HG03469 (cell line): Measurements from ENCODE around the gene DNAJA3.

Experiments
- ATAC-seq: cut with Tn5 transposase; IDR thresholded peaks from one replicate; pipeline ENCODE4 v1.9.1; 2021; ENCODE audit warnings: mild to moderate bottlenecking, moderate library complexity, moderate number of reproducible peaks; ENCODE audit not compliant: unreplicated experiment

Gene DNAJA3

GRCh38 chr16:4472880-4473279 is 47.2 kb downstream of the DNAJA3 start:
- ATAC-seq, result no peak

- ATAC-seq, result peak; percentile 34
Observed at GRCh38 chr16:4474192-4474961, 48.7 kb downstream of the DNAJA3 start, which contains the start of gene NMRAL1. Gene NMRAL1 (minus strand): TSS chr16:4474625. CDS start chr16:4474132, 493 bp downstream.

GRCh38 chr16:4475880-4476788 is 50.5 kb downstream of the DNAJA3 start, which contains the start of gene HMOX2:
Gene HMOX2 (plus strand): TSS chr16:4476398. CDS start chr16:4505525, 29,127 bp downstream.
- ATAC-seq, result peak; percentile 71

GRCh38 chr16:4477966-4478365 is 52.3 kb downstream of the DNAJA3 start:
- no peak for ATAC-seq

- no peak for ATAC-seq
Observed at GRCh38 chr16:4481526-4481925, 55.9 kb downstream of the DNAJA3 start.

GRCh38 chr16:4481963-4482362 is 56.3 kb downstream of the DNAJA3 start:
- no peak for ATAC-seq

GRCh38 chr16:4486126-4486893 is 60.6 kb downstream of the DNAJA3 start:
- ATAC-seq, result no peak

- ATAC-seq, result no peak
Observed at GRCh38 chr16:4487955-4488498, 62.4 kb downstream of the DNAJA3 start.

- ATAC-seq, result no peak
Observed at GRCh38 chr16:4488499-4488967, 62.9 kb downstream of the DNAJA3 start.

GRCh38 chr16:4489030-4489429 is 63.4 kb downstream of the DNAJA3 start:
- no peak for ATAC-seq

- no peak for ATAC-seq
Observed at GRCh38 chr16:4491898-4492297, 66.2 kb downstream of the DNAJA3 start.

- no peak for ATAC-seq
Observed at GRCh38 chr16:4494746-4495490, 69.2 kb downstream of the DNAJA3 start.

GRCh38 chr16:4495766-4496165 is 70.1 kb downstream of the DNAJA3 start:
- ATAC-seq, result no peak

GRCh38 chr16:4496305-4496704 is 70.6 kb downstream of the DNAJA3 start:
- ATAC-seq, result no peak

- ATAC-seq, result no peak
Observed at GRCh38 chr16:4498546-4499195, 73.0 kb downstream of the DNAJA3 start.

GRCh38 chr16:4499196-4499555 is 73.5 kb downstream of the DNAJA3 start:
- no peak for ATAC-seq

GRCh38 chr16:4500272-4500671 is 74.6 kb downstream of the DNAJA3 start:
- ATAC-seq, result no peak

- no peak for ATAC-seq
Observed at GRCh38 chr16:4501071-4501478, 75.4 kb downstream of the DNAJA3 start.
